Esophagus squamous epithelium (tissue), 4 donors: Measurements from ENCODE around the gene LYRM9.

Experiments used
- CTCF ChIP-seq, 6 experiments: fragments of 450-650 bp in 4 of 6; fragments of 200-600 bp in 2 of 6; sonication (generic) in 2 of 6; IDR thresholded peaks; one replicate each; pipeline ENCODE4 v1.5.1; 2016 to 2019; ENCODE audit warnings: antibody characterized with exemption in 6 of 6, mild to moderate bottlenecking in 4 of 6, moderate library complexity in 4 of 6
- POLR2A ChIP-seq, 4 donors: fragments of 450-650 bp; IDR thresholded peaks; one replicate each; pipeline ENCODE4 v1.6.1; 2017; ENCODE audit warnings: antibody characterized with exemption in 4 of 4, mild to moderate bottlenecking in 4 of 4, moderate library complexity in 3 of 4

- TF ChIP-seq CTCF (IDR thresholded peaks at IDR 0.05) (no peak), POLR2A (IDR thresholded peaks at IDR 0.05) (no peak)
Measured at GRCh38 chr17:27938241-27938640, 45.1 kb upstream of the LYRM9 start.
